8988T (cell line): Measurements from ENCODE around the gene KIAA0319L.
"Not testable (repeated sequence)": the region's sequence is repeated elsewhere in the genome, so short reads cannot be mapped to it uniquely, and the experiment has no call there.

Experiments used
- DNase-seq: peaks from one replicate; pipeline ENCODE4 v3.0.0; 2011

KIAA0319L gene

GRCh38 chr1:35557118-35557610, at the start of gene KIAA0319L:
KIAA0319L (minus strand) TSS chr1:35557403; CDS start chr1:35554491, 2,912 bp downstream.
- peak; percentile 67 for DNase-seq

GRCh38 chr1:35605867-35606182, 48.6 kb upstream of the KIAA0319L start:
- DNase-seq = no peak

GRCh38 chr1:35605071-35605866, 48.1 kb upstream of the KIAA0319L start:
- DNase-seq = no peak

GRCh38 chr1:35603941-35604340, 46.7 kb upstream of the KIAA0319L start:
- no peak for DNase-seq

GRCh38 chr1:35603468-35603867, 46.3 kb upstream of the KIAA0319L start:
- DNase-seq = no peak

GRCh38 chr1:35600593-35600992, 43.4 kb upstream of the KIAA0319L start:
- DNase-seq = no peak

- DNase-seq = no peak
Measured at GRCh38 chr1:35599411-35599810, 42.2 kb upstream of the KIAA0319L start.

GRCh38 chr1:35598895-35599294, 41.7 kb upstream of the KIAA0319L start:
- no peak for DNase-seq

- DNase-seq = no peak
Measured at GRCh38 chr1:35597870-35598269, 40.7 kb upstream of the KIAA0319L start.

- no peak for DNase-seq
Measured at GRCh38 chr1:35595684-35596083, 38.5 kb upstream of the KIAA0319L start.

GRCh38 chr1:35594005-35594760, 37.0 kb upstream of the KIAA0319L start:
- DNase-seq = no peak

GRCh38 chr1:35592991-35593769, 36.0 kb upstream of the KIAA0319L start:
- no peak for DNase-seq

GRCh38 chr1:35591211-35591610, 34.0 kb upstream of the KIAA0319L start:
- DNase-seq = no peak

GRCh38 chr1:35590476-35591040, 33.4 kb upstream of the KIAA0319L start:
- DNase-seq = no peak

GRCh38 chr1:35589516-35590427, 32.6 kb upstream of the KIAA0319L start:
- no peak for DNase-seq

- DNase-seq = no peak
Measured at GRCh38 chr1:35588197-35588910, 31.2 kb upstream of the KIAA0319L start.

- DNase-seq = no peak
Measured at GRCh38 chr1:35587736-35588135, 30.5 kb upstream of the KIAA0319L start.

- no peak for DNase-seq
Measured at GRCh38 chr1:35586808-35587207, 29.6 kb upstream of the KIAA0319L start.

- not testable (repeated sequence) for DNase-seq
Measured at GRCh38 chr1:35585805-35586204, 28.6 kb upstream of the KIAA0319L start.

- no peak for DNase-seq
Measured at GRCh38 chr1:35585281-35585680, 28.1 kb upstream of the KIAA0319L start.

- not testable (repeated sequence) for DNase-seq
Measured at GRCh38 chr1:35581621-35582020, 24.4 kb upstream of the KIAA0319L start.
